HepG2 (cell line): Measurements from ENCODE around the gene COG1. TPM values are rescaled to one million over a fixed set of nuclear protein-coding genes. Genes with fewer than 3 reads are reported as not detected.
A peak's percentile ranks its signal among the peaks of the same experiment; 100 is the strongest.

ENCODE experiments used
- CREM ChIP-seq, 2 experiments: sonication (generic) in 1 of 2; formaldehyde crosslinking in 1 of 2; IDR thresholded peaks; 2 replicates each; pipeline versions ENCODE4 v1.4.0 to v1.6.1; 2016 to 2020; ENCODE audit warnings: antibody characterized with exemption in 1 of 2, mild to moderate bottlenecking in 1 of 2, missing genetic modification reagents in 1 of 2
- FOXA1 ChIP-seq, 2 experiments: fragments of 450-650 bp in 1 of 2; sonication (generic) in 1 of 2; formaldehyde crosslinking in 1 of 2; IDR thresholded peaks; 2 replicates each; pipeline versions ENCODE4 v1.4.0 to v1.6.1; 2016 to 2020; ENCODE audit warnings: missing genetic modification reagents in 1 of 2
- FOXP1 ChIP-seq, 2 experiments: fragments of 450-650 bp in 1 of 2; IDR thresholded peaks; 2 replicates each; pipeline ENCODE4 v1.6.1; 2017 to 2018; ENCODE audit warnings: antibody characterized with exemption in 1 of 2
- HNF4A ChIP-seq: sonication (generic); formaldehyde crosslinking; IDR thresholded peaks from 2 replicates; pipeline ENCODE4 v1.4.0; 2020; ENCODE audit warnings: missing genetic modification reagents
- KAT2B ChIP-seq: fragments of 150-350 bp; IDR thresholded peaks from 2 replicates; pipeline ENCODE4 v1.6.1; 2014; ENCODE audit warnings: low read depth, low read length, borderline replicate concordance
- KAT8 ChIP-seq: IDR thresholded peaks from 2 replicates; pipeline ENCODE4 v1.6.1; 2016; ENCODE audit warnings: missing genetic modification reagents, missing compliant biosample characterization
- MAF1 ChIP-seq: sonication (generic); formaldehyde crosslinking; IDR thresholded peaks from 2 replicates; pipeline ENCODE4 v1.5.0; 2020; ENCODE audit warnings: missing genetic modification reagents, borderline replicate concordance
- RBM22 ChIP-seq: fragments of 200-400 bp; formaldehyde crosslinking; optimal IDR thresholded peaks from 2 replicates; pipeline ENCODE3; 2017; ENCODE audit warnings: mild to moderate bottlenecking, low read length, moderate library complexity
- STAG1 ChIP-seq: sonication (generic); formaldehyde crosslinking; IDR thresholded peaks from 2 replicates; pipeline ENCODE4 v1.4.0; 2020; ENCODE audit warnings: missing genetic modification reagents
- ZNF24 ChIP-seq: fragments of 450-650 bp; IDR thresholded peaks from 2 replicates; pipeline ENCODE4 v1.6.1; 2017; ENCODE audit warnings: antibody characterized with exemption, mild to moderate bottlenecking
- ZNF550 ChIP-seq: sonication (generic); formaldehyde crosslinking; IDR thresholded peaks from 2 replicates; pipeline ENCODE4 v1.4.0; 2020; ENCODE audit warnings: mild to moderate bottlenecking, missing genetic modification reagents, borderline replicate concordance
- ZNF788 ChIP-seq: sonication (generic); formaldehyde crosslinking; IDR thresholded peaks from 2 replicates; pipeline ENCODE4 v1.5.0; 2020; ENCODE audit warnings: mild to moderate bottlenecking, missing genetic modification reagents, borderline replicate concordance
- polyA plus RNA-seq, 8 experiments: library from polyadenylated mRNA; depleted of rRNA in 3 of 8; stranded (reverse) in 7 of 8; unstranded in 1 of 8; fragments of >200 nt; fragmentation: Illumina TruSeq in 4 of 8; extraction: Trizol in 4 of 8; gene quantifications; 2 replicates each; pipeline versions ENCODE4 v1.2.1 to v1.2.3, GENCODE V29; 2011 to 2016; ENCODE audit warnings: low read depth in 4 of 8, missing spikeins in 1 of 8, mixed read lengths in 1 of 8; ENCODE audit not compliant: insufficient read depth in 1 of 8
- total RNA-seq, 5 experiments: library from RNA; depleted of rRNA; stranded (reverse); fragments of >200 nt; fragmentation: Illumina TruSeq; extraction: Trizol; gene quantifications; 2 replicates each; pipeline ENCODE4 v1.2.3, GENCODE V29; 2016; ENCODE audit warnings: low read depth in 1 of 5
- TF ChIP-seq, protein P1 (sequence below), 2 experiments: IDR thresholded peaks; 2 replicates each; pipeline ENCODE4 v1.6.1; 2011 to 2012; ENCODE audit warnings: low read length in 2 of 2, borderline replicate concordance in 1 of 2, low read depth in 1 of 2, mild to moderate bottlenecking in 1 of 2, moderate library complexity in 1 of 2
- TF ChIP-seq, protein P2 (sequence below): sonication (generic); formaldehyde crosslinking; IDR thresholded peaks from 2 replicates; pipeline ENCODE4 v1.9.0; 2021; ENCODE audit warnings: missing genetic modification reagents, borderline replicate concordance
- TF ChIP-seq, protein P3 (sequence below): IDR thresholded peaks from 2 replicates; pipeline ENCODE4 v1.6.1; 2018; ENCODE audit warnings: missing genetic modification reagents, mild to moderate bottlenecking, missing compliant biosample characterization
- TF ChIP-seq, protein P4 (sequence below): sonication (generic); formaldehyde crosslinking; IDR thresholded peaks from 2 replicates; pipeline ENCODE4 v1.4.0; 2020; ENCODE audit warnings: missing genetic modification reagents
- TF ChIP-seq, protein P5 (sequence below): sonication (generic); formaldehyde crosslinking; IDR thresholded peaks from 2 replicates; pipeline ENCODE4 v1.8.0; 2022; ENCODE audit warnings: mild to moderate bottlenecking, missing genetic modification reagents

COG1 gene
- total and polyA plus RNA-seq, 2 of the 13 experiments (the other 11 are each of a cell fraction or from before 2014, with no cell fraction given): 36.6 to 39.7 TPM

DNA sequence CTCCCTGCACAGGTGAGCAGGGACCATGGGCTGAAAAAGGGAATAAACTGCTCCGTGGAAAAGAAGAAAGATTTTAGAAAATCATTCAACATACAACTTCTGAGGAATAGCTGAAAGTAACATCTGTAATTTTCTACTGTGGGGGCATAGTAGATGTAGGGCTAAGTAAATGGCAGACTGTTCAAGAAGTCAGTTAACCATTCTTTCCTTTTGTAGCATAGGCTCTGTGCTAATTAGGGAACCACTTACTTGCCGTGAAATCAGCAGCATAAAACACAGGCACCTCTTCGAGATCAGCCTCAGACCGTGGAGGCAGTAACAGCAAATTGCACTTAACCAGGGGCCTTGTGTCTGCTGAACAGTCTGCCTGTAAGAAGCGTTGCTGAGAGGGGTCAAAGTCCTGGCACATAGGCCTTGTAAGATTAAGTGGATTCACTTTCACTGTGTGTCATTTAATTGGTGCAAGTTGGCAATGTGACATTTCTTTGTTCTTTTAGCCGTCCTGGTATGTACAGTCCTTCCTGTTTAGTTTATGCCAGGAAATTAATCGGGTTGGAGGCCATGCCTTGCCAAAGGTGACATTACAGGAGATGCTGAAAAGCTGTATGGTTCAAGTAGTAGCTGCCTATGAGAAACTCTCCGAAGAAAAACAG lies 10.4 kb downstream of the COG1 start (continued):
- TF ChIP-seq, protein P1, sequence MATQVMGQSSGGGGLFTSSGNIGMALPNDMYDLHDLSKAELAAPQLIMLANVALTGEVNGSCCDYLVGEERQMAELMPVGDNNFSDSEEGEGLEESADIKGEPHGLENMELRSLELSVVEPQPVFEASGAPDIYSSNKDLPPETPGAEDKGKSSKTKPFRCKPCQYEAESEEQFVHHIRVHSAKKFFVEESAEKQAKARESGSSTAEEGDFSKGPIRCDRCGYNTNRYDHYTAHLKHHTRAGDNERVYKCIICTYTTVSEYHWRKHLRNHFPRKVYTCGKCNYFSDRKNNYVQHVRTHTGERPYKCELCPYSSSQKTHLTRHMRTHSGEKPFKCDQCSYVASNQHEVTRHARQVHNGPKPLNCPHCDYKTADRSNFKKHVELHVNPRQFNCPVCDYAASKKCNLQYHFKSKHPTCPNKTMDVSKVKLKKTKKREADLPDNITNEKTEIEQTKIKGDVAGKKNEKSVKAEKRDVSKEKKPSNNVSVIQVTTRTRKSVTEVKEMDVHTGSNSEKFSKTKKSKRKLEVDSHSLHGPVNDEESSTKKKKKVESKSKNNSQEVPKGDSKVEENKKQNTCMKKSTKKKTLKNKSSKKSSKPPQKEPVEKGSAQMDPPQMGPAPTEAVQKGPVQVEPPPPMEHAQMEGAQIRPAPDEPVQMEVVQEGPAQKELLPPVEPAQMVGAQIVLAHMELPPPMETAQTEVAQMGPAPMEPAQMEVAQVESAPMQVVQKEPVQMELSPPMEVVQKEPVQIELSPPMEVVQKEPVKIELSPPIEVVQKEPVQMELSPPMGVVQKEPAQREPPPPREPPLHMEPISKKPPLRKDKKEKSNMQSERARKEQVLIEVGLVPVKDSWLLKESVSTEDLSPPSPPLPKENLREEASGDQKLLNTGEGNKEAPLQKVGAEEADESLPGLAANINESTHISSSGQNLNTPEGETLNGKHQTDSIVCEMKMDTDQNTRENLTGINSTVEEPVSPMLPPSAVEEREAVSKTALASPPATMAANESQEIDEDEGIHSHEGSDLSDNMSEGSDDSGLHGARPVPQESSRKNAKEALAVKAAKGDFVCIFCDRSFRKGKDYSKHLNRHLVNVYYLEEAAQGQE (IDR thresholded peaks at IDR 0.05; ENCODE audit: borderline replicate concordance in 1 of 2, low read depth in 1 of 2, low read length in 2 of 2): peak in 1 of 2 experiments; percentile 17; a peak in 1 of 4 replicates
- TF ChIP-seq MAF1 (CRISPR knock-in tag) (0 out of 2 replicates have a peak, but pooled peaks have one; percentile 40), HNF4A (CRISPR knock-in tag) (peak; percentile 93), ZNF24 (no peak), CREM (IDR thresholded peaks at IDR 0.05) (0 out of 2 replicates have a peak, but pooled peaks have one; percentile 47), CREM (CRISPR knock-in tag; IDR thresholded peaks at IDR 0.05) (no peak), ZNF788 (CRISPR knock-in tag) (peak; percentile 7; the same call in 1 of the 2 replicates), RBM22 (peak; percentile 31), ZNF550 (CRISPR knock-in tag) (no peak), FOXP1 (IDR thresholded peaks at IDR 0.05) (no peak), FOXP1 (CRISPR knock-in tag; IDR thresholded peaks at IDR 0.05) (peak; percentile 19), STAG1 (0 out of 2 replicates have a peak, but pooled peaks have one; percentile 8), KAT8 (CRISPR knock-in tag) (peak; percentile 37; the same call in 1 of the 2 replicates), FOXA1 (IDR thresholded peaks at IDR 0.05) (no peak), FOXA1 (CRISPR knock-in tag; IDR thresholded peaks at IDR 0.05) (0 out of 2 replicates have a peak, but pooled peaks have one; percentile 57), KAT2B (no peak)
- TF ChIP-seq, protein P2, sequence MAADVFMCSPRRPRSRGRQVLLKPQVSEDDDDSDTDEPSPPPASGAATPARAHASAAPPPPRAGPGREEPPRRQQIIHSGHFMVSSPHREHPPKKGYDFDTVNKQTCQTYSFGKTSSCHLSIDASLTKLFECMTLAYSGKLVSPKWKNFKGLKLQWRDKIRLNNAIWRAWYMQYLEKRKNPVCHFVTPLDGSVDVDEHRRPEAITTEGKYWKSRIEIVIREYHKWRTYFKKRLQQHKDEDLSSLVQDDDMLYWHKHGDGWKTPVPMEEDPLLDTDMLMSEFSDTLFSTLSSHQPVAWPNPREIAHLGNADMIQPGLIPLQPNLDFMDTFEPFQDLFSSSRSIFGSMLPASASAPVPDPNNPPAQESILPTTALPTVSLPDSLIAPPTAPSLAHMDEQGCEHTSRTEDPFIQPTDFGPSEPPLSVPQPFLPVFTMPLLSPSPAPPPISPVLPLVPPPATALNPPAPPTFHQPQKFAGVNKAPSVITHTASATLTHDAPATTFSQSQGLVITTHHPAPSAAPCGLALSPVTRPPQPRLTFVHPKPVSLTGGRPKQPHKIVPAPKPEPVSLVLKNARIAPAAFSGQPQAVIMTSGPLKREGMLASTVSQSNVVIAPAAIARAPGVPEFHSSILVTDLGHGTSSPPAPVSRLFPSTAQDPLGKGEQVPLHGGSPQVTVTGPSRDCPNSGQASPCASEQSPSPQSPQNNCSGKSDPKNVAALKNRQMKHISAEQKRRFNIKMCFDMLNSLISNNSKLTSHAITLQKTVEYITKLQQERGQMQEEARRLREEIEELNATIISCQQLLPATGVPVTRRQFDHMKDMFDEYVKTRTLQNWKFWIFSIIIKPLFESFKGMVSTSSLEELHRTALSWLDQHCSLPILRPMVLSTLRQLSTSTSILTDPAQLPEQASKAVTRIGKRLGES: 0 out of 2 replicates have a peak, but pooled peaks have one; percentile 35
- TF ChIP-seq, protein P3, sequence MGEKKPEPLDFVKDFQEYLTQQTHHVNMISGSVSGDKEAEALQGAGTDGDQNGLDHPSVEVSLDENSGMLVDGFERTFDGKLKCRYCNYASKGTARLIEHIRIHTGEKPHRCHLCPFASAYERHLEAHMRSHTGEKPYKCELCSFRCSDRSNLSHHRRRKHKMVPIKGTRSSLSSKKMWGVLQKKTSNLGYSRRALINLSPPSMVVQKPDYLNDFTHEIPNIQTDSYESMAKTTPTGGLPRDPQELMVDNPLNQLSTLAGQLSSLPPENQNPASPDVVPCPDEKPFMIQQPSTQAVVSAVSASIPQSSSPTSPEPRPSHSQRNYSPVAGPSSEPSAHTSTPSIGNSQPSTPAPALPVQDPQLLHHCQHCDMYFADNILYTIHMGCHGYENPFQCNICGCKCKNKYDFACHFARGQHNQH (CRISPR knock-in tag): peak; percentile 63; the same call in 1 of the 2 replicates
- TF ChIP-seq, protein P4, sequence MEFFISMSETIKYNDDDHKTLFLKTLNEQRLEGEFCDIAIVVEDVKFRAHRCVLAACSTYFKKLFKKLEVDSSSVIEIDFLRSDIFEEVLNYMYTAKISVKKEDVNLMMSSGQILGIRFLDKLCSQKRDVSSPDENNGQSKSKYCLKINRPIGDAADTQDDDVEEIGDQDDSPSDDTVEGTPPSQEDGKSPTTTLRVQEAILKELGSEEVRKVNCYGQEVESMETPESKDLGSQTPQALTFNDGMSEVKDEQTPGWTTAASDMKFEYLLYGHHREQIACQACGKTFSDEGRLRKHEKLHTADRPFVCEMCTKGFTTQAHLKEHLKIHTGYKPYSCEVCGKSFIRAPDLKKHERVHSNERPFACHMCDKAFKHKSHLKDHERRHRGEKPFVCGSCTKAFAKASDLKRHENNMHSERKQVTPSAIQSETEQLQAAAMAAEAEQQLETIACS (CRISPR knock-in tag): 0 out of 2 replicates have a peak, but pooled peaks have one; percentile 33
- TF ChIP-seq, protein P5, sequence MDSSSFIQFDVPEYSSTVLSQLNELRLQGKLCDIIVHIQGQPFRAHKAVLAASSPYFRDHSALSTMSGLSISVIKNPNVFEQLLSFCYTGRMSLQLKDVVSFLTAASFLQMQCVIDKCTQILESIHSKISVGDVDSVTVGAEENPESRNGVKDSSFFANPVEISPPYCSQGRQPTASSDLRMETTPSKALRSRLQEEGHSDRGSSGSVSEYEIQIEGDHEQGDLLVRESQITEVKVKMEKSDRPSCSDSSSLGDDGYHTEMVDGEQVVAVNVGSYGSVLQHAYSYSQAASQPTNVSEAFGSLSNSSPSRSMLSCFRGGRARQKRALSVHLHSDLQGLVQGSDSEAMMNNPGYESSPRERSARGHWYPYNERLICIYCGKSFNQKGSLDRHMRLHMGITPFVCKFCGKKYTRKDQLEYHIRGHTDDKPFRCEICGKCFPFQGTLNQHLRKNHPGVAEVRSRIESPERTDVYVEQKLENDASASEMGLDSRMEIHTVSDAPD: peak; percentile 34; the same call in 1 of the 2 replicates
